Measurements from ENCODE around the gene CCNB2.
A peak's percentile ranks its signal among the peaks of the same experiment; 100 is the strongest.
"Not testable (repeated sequence)": the region's sequence is repeated elsewhere in the genome, so short reads cannot be mapped to it uniquely, and the experiment has no call there.

Gene CCNB2

GRCh38 chr15:59137566-59137965 lies 32.6 kb downstream of the CCNB2 start:
- peak; percentile 17 for DNase-seq

- DNase-seq, result peak; percentile 48
Observed at GRCh38 chr15:59138243-59138642, 33.3 kb downstream of the CCNB2 start.

- DNase-seq, result no peak
Observed at GRCh38 chr15:59140422-59141226, 35.7 kb downstream of the CCNB2 start.

GRCh38 chr15:59143281-59143680 lies 38.3 kb downstream of the CCNB2 start:
- no peak for DNase-seq

- DNase-seq, result not testable (repeated sequence)
Observed at GRCh38 chr15:59144594-59144993, 39.6 kb downstream of the CCNB2 start.

- DNase-seq, result no peak
Observed at GRCh38 chr15:59147666-59148065, 42.7 kb downstream of the CCNB2 start.

GRCh38 chr15:59148153-59148833 lies 43.3 kb downstream of the CCNB2 start:
- no peak for DNase-seq

GRCh38 chr15:59150185-59150584 lies 45.2 kb downstream of the CCNB2 start:
- no peak for DNase-seq

- no peak for DNase-seq
Observed at GRCh38 chr15:59152694-59153450, 47.9 kb downstream of the CCNB2 start.

GRCh38 chr15:59153466-59153865 lies 48.5 kb downstream of the CCNB2 start:
- no peak for DNase-seq

- DNase-seq, result no peak
Observed at GRCh38 chr15:59154243-59154642, 49.3 kb downstream of the CCNB2 start.

- DNase-seq, result no peak
Observed at GRCh38 chr15:59155431-59155830, 50.5 kb downstream of the CCNB2 start.

GRCh38 chr15:59157396-59157795 lies 52.5 kb downstream of the CCNB2 start:
- DNase-seq, result no peak

- DNase-seq, result no peak
Observed at GRCh38 chr15:59157840-59158700, 53.1 kb downstream of the CCNB2 start.

GRCh38 chr15:59158701-59159034 lies 53.7 kb downstream of the CCNB2 start:
- no peak for DNase-seq

- DNase-seq, result no peak
Observed at GRCh38 chr15:59159210-59159609, 54.3 kb downstream of the CCNB2 start.

- DNase-seq, result no peak
Observed at GRCh38 chr15:59160880-59161593, 56.1 kb downstream of the CCNB2 start.

- not testable (repeated sequence) for DNase-seq
Observed at GRCh38 chr15:59162080-59162479, 57.1 kb downstream of the CCNB2 start.

- no peak for DNase-seq
Observed at GRCh38 chr15:59165726-59166125, 60.8 kb downstream of the CCNB2 start.

- peak; percentile 45 for DNase-seq
Observed at GRCh38 chr15:59166166-59166565, 61.2 kb downstream of the CCNB2 start.

- DNase-seq, result no peak
Observed at GRCh38 chr15:59166601-59167265, 61.8 kb downstream of the CCNB2 start.

- peak; percentile 83 for DNase-seq
Observed at GRCh38 chr15:59168536-59168935, 63.6 kb downstream of the CCNB2 start.
